ENCODE data around the gene ZBTB18.

ZBTB18 gene

GRCh38 chr1:244021427-244021826 lies 29.7 kb upstream of the ZBTB18 start:
- no peak for TF ChIP-seq CTCF (IDR thresholded peaks at IDR 0.05; ENCODE audit: extremely low read depth, insufficient read depth, missing control alignments)
- in situ Hi-C loops (cut with MboI; ENCODE audit: low pct_unique_long_range_greater_than_20kb, low sequenced_read_pairs, unreplicated experiment) = no loop called here
- DNase-seq (ENCODE audit: low spot score) = no peak

GRCh38 chr1:244022311-244022710 lies 28.8 kb upstream of the ZBTB18 start:
- DNase-seq (ENCODE audit: low spot score) = no peak
- TF ChIP-seq CTCF (IDR thresholded peaks at IDR 0.05; ENCODE audit: extremely low read depth, insufficient read depth, missing control alignments) = no peak
- in situ Hi-C loops (cut with MboI; ENCODE audit: low pct_unique_long_range_greater_than_20kb, low sequenced_read_pairs, unreplicated experiment) = no loop called here

- in situ Hi-C loops (cut with MboI; ENCODE audit: low pct_unique_long_range_greater_than_20kb, low sequenced_read_pairs, unreplicated experiment) = no loop called here
- no peak for DNase-seq (ENCODE audit: low spot score)
- no peak for TF ChIP-seq CTCF (IDR thresholded peaks at IDR 0.05; ENCODE audit: extremely low read depth, insufficient read depth, missing control alignments)
These were observed 28.1 kb upstream of the ZBTB18 start for GRCh38 chr1:244022864-244023440.

- in situ Hi-C loops (cut with MboI; ENCODE audit: low pct_unique_long_range_greater_than_20kb, low sequenced_read_pairs, unreplicated experiment) = no loop called here
- TF ChIP-seq CTCF (IDR thresholded peaks at IDR 0.05; ENCODE audit: extremely low read depth, insufficient read depth, missing control alignments) = no peak
- no peak for DNase-seq (ENCODE audit: low spot score)
These were observed 23.5 kb upstream of the ZBTB18 start for GRCh38 chr1:244027491-244028145.

- DNase-seq (ENCODE audit: low spot score) = no peak
- in situ Hi-C loops (cut with MboI; ENCODE audit: low pct_unique_long_range_greater_than_20kb, low sequenced_read_pairs, unreplicated experiment) = no loop called here
- TF ChIP-seq CTCF (IDR thresholded peaks at IDR 0.05; ENCODE audit: extremely low read depth, insufficient read depth, missing control alignments) = no peak
These were observed 22.4 kb upstream of the ZBTB18 start for GRCh38 chr1:244028701-244029100.

GRCh38 chr1:244029124-244029523 lies 22.0 kb upstream of the ZBTB18 start:
- in situ Hi-C loops (cut with MboI; ENCODE audit: low pct_unique_long_range_greater_than_20kb, low sequenced_read_pairs, unreplicated experiment) = no loop called here
- peak; percentile 11 for TF ChIP-seq CTCF (IDR thresholded peaks at IDR 0.05; ENCODE audit: extremely low read depth, insufficient read depth, missing control alignments)
- no peak for DNase-seq (ENCODE audit: low spot score)
